K562 (cell line): ENCODE data around the gene OARD1. TPM values are rescaled to one million over a fixed set of nuclear protein-coding genes. Genes with fewer than 3 reads are reported as not detected.
A peak's percentile ranks its signal among the peaks of the same experiment; 100 is the strongest.

Experiments used
- CSDE1 ChIP-seq, 2 experiments: fragments of 450-650 bp; IDR thresholded peaks; 2 replicates each; pipeline ENCODE4 v1.6.1; 2016; ENCODE audit warnings: mild to moderate bottlenecking in 1 of 2
- CTBP1 ChIP-seq: fragments of 450-650 bp; IDR thresholded peaks from 2 replicates; pipeline ENCODE4 v1.6.1; 2016; ENCODE audit warnings: borderline replicate concordance
- ELF2 ChIP-seq: fragments of 250-450 bp; sonication (Bioruptor Pico); IDR thresholded peaks from 2 replicates; pipeline ENCODE4 v1.5.0; 2021; ENCODE audit warnings: mild to moderate bottlenecking
- FOXJ3 ChIP-seq: sonication (generic); formaldehyde crosslinking; IDR thresholded peaks from 2 replicates; pipeline ENCODE4 v1.4.0; 2020; ENCODE audit warnings: mild to moderate bottlenecking, missing genetic modification reagents
- GABPA ChIP-seq: fragments of 200-800 bp; sonication (Bioruptor generic); conservative IDR thresholded peaks from 2 replicates; pipeline ENCODE4 v1.6.1; 2016; ENCODE audit warnings: low read depth, missing genetic modification characterization, missing compliant biosample characterization
- HDAC1 ChIP-seq, 2 experiments: fragments of 450-650 bp; IDR thresholded peaks; 2 replicates each; pipeline ENCODE4 v1.6.1; 2016 to 2017; ENCODE audit warnings: inconsistent platforms in 1 of 2, mild to moderate bottlenecking in 1 of 2, moderate library complexity in 1 of 2
- HNRNPLL ChIP-seq: fragments of 200-400 bp; formaldehyde crosslinking; IDR thresholded peaks from 2 replicates; pipeline ENCODE4 v1.6.1; 2017; ENCODE audit warnings: low read length, low read depth, mild to moderate bottlenecking; ENCODE audit not compliant: poor library complexity, severe bottlenecking
- KLF10 ChIP-seq: fragments of 250-450 bp; sonication (Bioruptor Pico); IDR thresholded peaks from 2 replicates; pipeline ENCODE4 v1.6.1; 2021; ENCODE audit warnings: matching md5 sums
- MYC ChIP-seq, 2 experiments: fragments of 250-450 bp in 1 of 2; sonication (Bioruptor Pico) in 1 of 2; IDR thresholded peaks; 2 replicates each; pipeline versions ENCODE4 v1.5.1 to v1.6.1; 2012 to 2021; ENCODE audit warnings: low read depth in 2 of 2, borderline replicate concordance in 1 of 2, improper control_type of control experiment in 1 of 2, low read length in 1 of 2, mild to moderate bottlenecking in 1 of 2, moderate library complexity in 1 of 2
- NONO ChIP-seq, 2 experiments: fragments of 200-400 bp in 1 of 2; fragments of 450-650 bp in 1 of 2; formaldehyde crosslinking in 1 of 2; IDR thresholded peaks; 2 replicates each; pipeline ENCODE4 v1.6.1; 2017; ENCODE audit warnings: low read depth in 2 of 2, mild to moderate bottlenecking in 2 of 2, moderate library complexity in 2 of 2, low read length in 1 of 2
- PPARD ChIP-seq: fragments of 250-450 bp; sonication (Bioruptor Pico); IDR thresholded peaks from 2 replicates; pipeline ENCODE4 v1.8.0; 2022; ENCODE audit warnings: inconsistent platforms, mild to moderate bottlenecking, moderate library complexity
- PRMT5 ChIP-seq: sonication (generic); formaldehyde crosslinking; IDR thresholded peaks from 2 replicates; pipeline ENCODE4 v1.5.0; 2020; ENCODE audit warnings: missing genetic modification reagents
- RAD51 ChIP-seq: fragments of 450-650 bp; IDR thresholded peaks from 2 replicates; pipeline ENCODE4 v1.7.1; 2016; ENCODE audit warnings: low read depth, mild to moderate bottlenecking, borderline replicate concordance
- SIN3A ChIP-seq, 2 experiments: fragments of 150-350 bp in 1 of 2; IDR thresholded peaks; 2 replicates each; pipeline ENCODE4 v1.6.1; 2011 to 2016; ENCODE audit warnings: borderline replicate concordance in 2 of 2, low read depth in 2 of 2, low read length in 2 of 2, mild to moderate bottlenecking in 2 of 2, moderate library complexity in 2 of 2; ENCODE audit not compliant: control insufficient read depth in 1 of 2
- SREBF2 ChIP-seq: sonication (generic); formaldehyde crosslinking; IDR thresholded peaks from 2 replicates; pipeline ENCODE4 v1.4.0; 2020; ENCODE audit warnings: mild to moderate bottlenecking, missing genetic modification reagents
- TGIF2 ChIP-seq: sonication (generic); formaldehyde crosslinking; IDR thresholded peaks from 2 replicates; pipeline ENCODE4 v1.8.1; 2022; ENCODE audit warnings: mild to moderate bottlenecking, missing genetic modification reagents, moderate library complexity
- WHSC1 ChIP-seq: IDR thresholded peaks from one replicate; pipeline ENCODE4 v1.6.1; 2012; ENCODE audit warnings: low read length, control low read depth, inconsistent platforms
- YY1 ChIP-seq, 3 experiments: IDR thresholded peaks; 2 replicates each; pipeline ENCODE4 v1.6.1; 2011; ENCODE audit warnings: low read length in 2 of 3, mild to moderate bottlenecking in 2 of 3, moderate library complexity in 2 of 3, borderline replicate concordance in 1 of 3, control low read depth in 1 of 3, low read depth in 1 of 3; ENCODE audit not compliant: insufficient read depth in 3 of 3, insufficient replicate concordance in 2 of 3, control insufficient read depth in 1 of 3, insufficient read length in 1 of 3; ENCODE audit errors: extremely low read depth in 1 of 3
- ZNF263 ChIP-seq: sonication (generic); formaldehyde crosslinking; IDR thresholded peaks from 2 replicates; pipeline ENCODE4 v1.8.0; 2022; ENCODE audit warnings: mild to moderate bottlenecking, missing genetic modification reagents, borderline replicate concordance
- ZNF41 ChIP-seq: fragments of 250-450 bp; sonication (Bioruptor Pico); conservative IDR thresholded peaks from 2 replicates; pipeline ENCODE4 v1.4.0; 2020; ENCODE audit warnings: mild to moderate bottlenecking
- ZNF717 ChIP-seq: fragments of 250-450 bp; sonication (Bioruptor Pico); IDR thresholded peaks from 2 replicates; pipeline ENCODE4 v1.5.0; 2021
- polyA plus RNA-seq, 8 experiments: library from polyadenylated mRNA; depleted of rRNA in 4 of 8; stranded (reverse) in 5 of 8; unstranded in 3 of 8; fragments of >200 nt; fragmentation: Nextera tagmentation in 2 of 8; fragmentation: Illumina TruSeq in 1 of 8; extraction: Ambion mirVana in 2 of 8; extraction: Trizol in 1 of 8; gene quantifications; 2 replicates each; pipeline versions ENCODE4 v1.2.1 to v1.2.3, GENCODE V29; 2011 to 2014; ENCODE audit warnings: inconsistent platforms in 1 of 8, missing spikeins in 1 of 8
- total RNA-seq, 7 experiments: library from RNA; depleted of rRNA in 6 of 7; stranded (reverse); fragments of >200 nt in 6 of 7; fragmentation: Illumina TruSeq in 2 of 7; extraction: Trizol in 2 of 7; gene quantifications; 2 replicates each; pipeline versions ENCODE4 v1.2.1 to v1.2.3, GENCODE V29; 2011 to 2021; ENCODE audit warnings: low replicate concordance in 1 of 7
- TF ChIP-seq, protein P1 (sequence below): fragments of 250-450 bp; sonication (Bioruptor Pico); IDR thresholded peaks from 2 replicates; pipeline ENCODE4 v1.8.0; 2022; ENCODE audit warnings: inconsistent platforms

The OARD1 gene
- total and polyA plus RNA-seq, 9 of the 15 experiments (the other 6 are each of a cell fraction or from before 2014, with no cell fraction given), result 43.4 to 88.3 (median 61.1) TPM

DNA sequence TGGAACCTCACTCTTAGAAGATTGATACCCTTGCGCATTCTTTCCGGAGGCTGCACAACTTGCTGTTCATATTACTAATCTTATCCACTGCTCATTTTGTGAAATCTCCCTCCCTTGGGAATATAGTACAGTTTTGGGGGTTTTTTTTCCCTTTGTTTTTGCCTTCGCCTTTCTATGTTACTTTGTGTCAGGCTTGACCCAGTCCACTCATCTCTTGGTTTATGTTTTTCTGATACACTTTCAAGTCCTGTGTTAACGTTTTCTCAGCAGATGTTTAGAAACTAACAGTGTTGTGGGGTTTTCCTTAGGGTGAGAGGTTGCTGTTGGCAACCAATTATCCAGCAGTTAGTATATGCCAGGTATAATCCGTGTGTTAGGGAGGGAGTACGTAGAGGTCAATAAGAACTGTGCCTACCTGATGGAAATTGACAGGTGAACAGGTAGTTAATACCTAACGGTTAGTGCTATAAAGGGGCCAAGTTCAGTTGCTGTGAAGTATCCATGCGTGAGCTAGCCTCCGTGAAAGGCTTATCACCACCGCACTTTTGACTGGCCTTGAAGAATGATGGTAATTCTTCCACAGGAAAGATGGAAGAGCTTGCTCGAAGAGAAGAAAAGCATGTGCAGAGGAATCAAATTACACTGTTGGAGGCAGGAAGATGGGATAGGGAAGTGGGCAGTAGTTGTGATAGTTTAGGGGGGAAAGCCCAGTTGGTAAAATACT is 2.0 kb upstream of the OARD1 start (continued):
- TF ChIP-seq MYC (IDR thresholded peaks at IDR 0.05; ENCODE audit: low read depth, low read length), result peak; percentile 67
- 0 out of 2 replicates have a peak, but pooled peaks have one; percentile 18 for TF ChIP-seq MYC (CRISPR knock-in tag; IDR thresholded peaks at IDR 0.05; ENCODE audit: borderline replicate concordance, low read depth)
- no peak for TF ChIP-seq ZNF263 (CRISPR knock-in tag)
- TF ChIP-seq GABPA (tag), result peak; percentile 29; the same call in 1 of the 2 replicates
- no peak for TF ChIP-seq ZNF717 (CRISPR knock-in tag)
- TF ChIP-seq RAD51, result no peak
- TF ChIP-seq ZNF41 (CRISPR knock-in tag), result no peak
- TF ChIP-seq FOXJ3 (CRISPR knock-in tag), result no peak
- no peak for TF ChIP-seq PRMT5
- TF ChIP-seq WHSC1, result no peak
- no peak for TF ChIP-seq CSDE1 (IDR thresholded peaks at IDR 0.05)
- TF ChIP-seq, protein P1, sequence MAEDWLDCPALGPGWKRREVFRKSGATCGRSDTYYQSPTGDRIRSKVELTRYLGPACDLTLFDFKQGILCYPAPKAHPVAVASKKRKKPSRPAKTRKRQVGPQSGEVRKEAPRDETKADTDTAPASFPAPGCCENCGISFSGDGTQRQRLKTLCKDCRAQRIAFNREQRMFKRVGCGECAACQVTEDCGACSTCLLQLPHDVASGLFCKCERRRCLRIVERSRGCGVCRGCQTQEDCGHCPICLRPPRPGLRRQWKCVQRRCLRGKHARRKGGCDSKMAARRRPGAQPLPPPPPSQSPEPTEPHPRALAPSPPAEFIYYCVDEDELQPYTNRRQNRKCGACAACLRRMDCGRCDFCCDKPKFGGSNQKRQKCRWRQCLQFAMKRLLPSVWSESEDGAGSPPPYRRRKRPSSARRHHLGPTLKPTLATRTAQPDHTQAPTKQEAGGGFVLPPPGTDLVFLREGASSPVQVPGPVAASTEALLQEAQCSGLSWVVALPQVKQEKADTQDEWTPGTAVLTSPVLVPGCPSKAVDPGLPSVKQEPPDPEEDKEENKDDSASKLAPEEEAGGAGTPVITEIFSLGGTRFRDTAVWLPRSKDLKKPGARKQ (CRISPR knock-in tag), result no peak
- peak; percentile 29; the same call in 1 of the 2 replicates for TF ChIP-seq CTBP1
- TF ChIP-seq SREBF2, result no peak
- 0 out of 2 replicates have a peak, but pooled peaks have one; percentile 16 for TF ChIP-seq ELF2
- TF ChIP-seq PPARD (CRISPR knock-in tag), result no peak
- no peak for TF ChIP-seq NONO (IDR thresholded peaks at IDR 0.05; ENCODE audit: low read depth in 2 of 2, low read length in 1 of 2)
- TF ChIP-seq HNRNPLL, result peak; percentile 36
- TF ChIP-seq HDAC1 (IDR thresholded peaks at IDR 0.05), result peak in 1 of 2 experiments; percentile 55; a peak in 2 of 4 replicates
- no peak for TF ChIP-seq KLF10 (CRISPR knock-in tag)
- TF ChIP-seq SIN3A (IDR thresholded peaks at IDR 0.05; ENCODE audit: borderline replicate concordance in 2 of 2, control insufficient read depth in 1 of 2, low read depth in 2 of 2, low read length in 2 of 2), result 0 out of 4 replicates have a peak, but pooled peaks of 1 of the 2 experiments have one; percentile 10
- 0 out of 2 replicates have a peak, but pooled peaks have one; percentile 14 for TF ChIP-seq TGIF2 (CRISPR knock-in tag)
- peak in 1 of 3 experiments; percentile 24 for TF ChIP-seq YY1 (IDR thresholded peaks at IDR 0.05; ENCODE audit: borderline replicate concordance in 1 of 3, control insufficient read depth in 1 of 3, extremely low read depth in 1 of 3, insufficient read depth in 3 of 3, insufficient read length in 1 of 3, insufficient replicate concordance in 2 of 3, low read depth in 1 of 3, low read length in 2 of 3)
